Esophagus squamous epithelium (tissue), 4 donors: ENCODE measurements around the gene ECHS1.

Experiments used
- POLR2A ChIP-seq, 4 donors: fragments of 450-650 bp; IDR thresholded peaks; one replicate each; pipeline ENCODE4 v1.6.1; 2017; ENCODE audit warnings: antibody characterized with exemption in 4 of 4, mild to moderate bottlenecking in 4 of 4, moderate library complexity in 3 of 4
- TF ChIP-seq, protein P1 (sequence below), 6 experiments: fragments of 450-650 bp in 4 of 6; fragments of 200-600 bp in 2 of 6; sonication (generic) in 2 of 6; IDR thresholded peaks; one replicate each; pipeline ENCODE4 v1.5.1; 2016 to 2019; ENCODE audit warnings: antibody characterized with exemption in 6 of 6, mild to moderate bottlenecking in 4 of 6, moderate library complexity in 4 of 6

DNA sequence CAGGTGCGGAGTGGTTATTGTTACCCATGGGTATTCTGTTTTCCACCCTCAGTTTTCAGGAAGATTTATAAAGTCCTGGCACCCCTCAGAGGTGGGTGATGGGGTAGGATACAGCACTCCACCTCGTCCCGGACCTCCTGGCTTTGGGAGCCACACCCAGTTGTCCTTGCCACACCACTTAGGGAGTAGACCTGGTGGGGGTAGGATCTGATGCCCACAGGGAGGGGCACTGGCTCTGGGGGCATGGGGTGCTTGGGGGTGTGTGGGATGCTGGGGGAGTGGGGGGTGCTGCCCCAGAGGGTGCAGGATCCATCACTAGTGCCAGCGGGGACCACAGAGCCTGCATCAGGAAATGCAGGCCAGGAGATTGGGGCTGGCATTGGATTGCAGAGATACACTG, 60.0 kb downstream of the ECHS1 start:
- TF ChIP-seq, protein P1, sequence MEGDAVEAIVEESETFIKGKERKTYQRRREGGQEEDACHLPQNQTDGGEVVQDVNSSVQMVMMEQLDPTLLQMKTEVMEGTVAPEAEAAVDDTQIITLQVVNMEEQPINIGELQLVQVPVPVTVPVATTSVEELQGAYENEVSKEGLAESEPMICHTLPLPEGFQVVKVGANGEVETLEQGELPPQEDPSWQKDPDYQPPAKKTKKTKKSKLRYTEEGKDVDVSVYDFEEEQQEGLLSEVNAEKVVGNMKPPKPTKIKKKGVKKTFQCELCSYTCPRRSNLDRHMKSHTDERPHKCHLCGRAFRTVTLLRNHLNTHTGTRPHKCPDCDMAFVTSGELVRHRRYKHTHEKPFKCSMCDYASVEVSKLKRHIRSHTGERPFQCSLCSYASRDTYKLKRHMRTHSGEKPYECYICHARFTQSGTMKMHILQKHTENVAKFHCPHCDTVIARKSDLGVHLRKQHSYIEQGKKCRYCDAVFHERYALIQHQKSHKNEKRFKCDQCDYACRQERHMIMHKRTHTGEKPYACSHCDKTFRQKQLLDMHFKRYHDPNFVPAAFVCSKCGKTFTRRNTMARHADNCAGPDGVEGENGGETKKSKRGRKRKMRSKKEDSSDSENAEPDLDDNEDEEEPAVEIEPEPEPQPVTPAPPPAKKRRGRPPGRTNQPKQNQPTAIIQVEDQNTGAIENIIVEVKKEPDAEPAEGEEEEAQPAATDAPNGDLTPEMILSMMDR (IDR thresholded peaks at IDR 0.05): no peak
- TF ChIP-seq POLR2A (IDR thresholded peaks at IDR 0.05): no peak
